NCI-H146 (cell line): ENCODE measurements around the gene PLPP1.
A peak's percentile ranks its signal among the peaks of the same experiment; 100 is the strongest.

Source experiments
- DNase-seq: peaks from one replicate; lab custom pipeline; 2025; lab: John Stamatoyannopoulos, UW

Gene PLPP1

DNA sequence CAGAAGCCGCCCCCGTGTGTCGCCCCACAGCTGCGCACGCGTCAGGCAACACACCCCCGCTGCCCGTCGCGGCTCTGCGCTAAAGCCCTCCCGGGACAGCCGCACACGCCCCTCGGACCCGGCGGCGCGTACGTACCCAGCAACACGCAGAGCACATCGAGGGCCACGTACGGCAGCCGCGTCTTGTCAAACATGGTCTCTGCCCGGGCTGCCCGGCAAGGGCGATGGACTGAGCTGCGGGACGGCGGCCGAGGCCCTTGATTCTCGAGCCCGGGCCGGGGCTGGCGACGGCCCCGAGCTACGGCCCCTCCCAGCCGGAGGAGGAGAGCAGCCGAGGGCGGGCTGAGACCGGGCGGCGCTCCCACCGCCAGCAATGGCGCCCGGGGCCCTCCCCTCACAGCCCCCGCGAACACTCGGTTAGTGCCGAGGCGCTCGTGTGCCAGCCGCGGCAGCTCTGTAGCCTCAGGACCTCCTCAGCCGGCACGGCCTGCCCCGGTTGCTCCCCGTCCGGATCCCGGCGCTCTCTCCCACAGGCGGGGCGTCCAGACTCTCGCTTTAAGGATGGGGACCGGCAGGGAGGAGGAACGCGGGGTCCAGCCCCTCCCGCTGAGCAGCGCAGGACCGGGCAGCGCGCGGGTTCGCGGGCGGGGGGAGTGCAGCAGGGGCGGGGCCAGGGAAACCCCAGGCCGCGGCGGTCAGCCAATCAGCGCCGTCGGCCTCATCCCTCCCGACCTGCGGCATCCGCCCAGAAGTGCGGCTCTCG, at the start of gene PLPP1:
TSS of gene PLPP1 (minus strand) at position 529 of the 763 bp plus-strand sequence. CDS start at position 194, 335 bp downstream.
- DNase-seq: peak; percentile 91

DNA sequence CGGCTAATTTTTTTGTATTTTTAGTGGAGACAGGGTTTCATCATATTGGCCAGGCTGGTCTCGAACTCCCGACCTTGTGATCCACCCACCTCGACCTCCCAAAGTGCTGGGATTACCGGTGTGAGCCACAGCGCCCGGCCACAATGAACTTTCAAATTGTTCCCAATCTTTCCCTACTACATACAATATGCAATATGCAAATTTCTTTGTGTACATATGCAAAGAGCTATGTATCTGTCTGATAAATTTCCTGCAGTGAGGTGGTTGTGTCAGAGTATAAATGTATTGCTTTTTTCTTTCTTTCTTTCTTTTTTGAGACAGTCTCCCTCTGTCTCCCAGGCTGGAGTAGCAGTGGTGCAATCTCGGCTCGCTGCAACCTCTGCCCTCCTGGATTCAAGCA, 48.8 kb upstream of the PLPP1 start:
- DNase-seq: no peak

DNA sequence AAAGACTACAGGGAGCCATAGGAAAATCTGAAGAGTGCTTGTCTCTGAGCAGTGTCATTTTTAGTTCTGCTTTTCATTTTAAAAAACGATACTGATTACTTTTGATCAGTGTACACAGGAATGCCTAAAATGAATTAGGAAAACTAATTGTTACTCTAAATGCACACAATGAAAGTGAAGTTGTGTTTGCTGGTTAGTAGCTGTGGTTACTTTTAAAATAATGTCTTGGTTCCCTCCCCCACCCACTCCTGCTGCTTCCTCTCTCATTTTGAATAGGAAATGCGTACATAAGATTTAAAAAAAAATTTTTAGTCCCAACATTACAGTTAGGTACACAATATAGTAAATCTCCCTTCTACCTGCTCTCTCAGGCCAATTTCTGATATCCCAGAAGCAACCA, 47.5 kb upstream of the PLPP1 start:
- no peak for DNase-seq

DNA sequence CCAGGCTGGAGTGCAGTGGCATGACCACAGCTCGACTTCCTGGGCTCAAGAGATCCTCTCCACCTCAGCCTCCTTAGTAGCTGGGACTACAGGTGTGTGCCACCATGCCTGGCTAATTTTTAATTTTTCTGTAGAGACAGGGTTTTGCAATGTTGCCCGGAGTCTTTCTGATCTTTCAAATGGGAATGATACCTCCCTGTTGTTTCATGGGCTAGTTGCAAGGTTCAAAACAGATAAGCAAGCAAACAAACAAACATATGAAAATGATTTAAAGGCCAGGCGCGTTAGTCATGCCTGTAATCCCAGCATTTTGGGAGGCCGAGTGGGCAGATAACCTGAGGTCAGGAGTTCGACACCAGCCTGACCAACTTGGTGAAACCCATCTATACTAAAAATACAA, 45.3 kb upstream of the PLPP1 start:
- DNase-seq: no peak

DNA sequence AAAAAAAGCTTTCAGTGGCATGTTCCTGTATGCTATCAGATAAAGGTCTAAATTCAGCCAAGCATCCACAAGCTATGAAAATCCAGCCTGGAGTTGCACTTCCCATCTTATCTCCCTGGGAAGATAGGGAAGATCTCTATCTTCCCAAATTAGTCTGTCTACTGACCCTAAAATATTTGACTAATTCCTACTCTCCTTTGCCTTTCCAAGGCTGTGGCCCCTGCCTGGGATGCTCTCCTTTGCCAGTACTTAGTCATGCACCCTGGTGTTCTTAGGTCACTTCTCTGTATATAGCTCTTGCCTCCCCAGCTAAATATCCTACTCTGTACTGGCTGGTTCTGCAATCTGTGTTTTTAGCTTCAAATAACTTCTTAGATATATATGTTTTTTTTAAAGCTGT, 44.0 kb upstream of the PLPP1 start:
- DNase-seq: no peak

DNA sequence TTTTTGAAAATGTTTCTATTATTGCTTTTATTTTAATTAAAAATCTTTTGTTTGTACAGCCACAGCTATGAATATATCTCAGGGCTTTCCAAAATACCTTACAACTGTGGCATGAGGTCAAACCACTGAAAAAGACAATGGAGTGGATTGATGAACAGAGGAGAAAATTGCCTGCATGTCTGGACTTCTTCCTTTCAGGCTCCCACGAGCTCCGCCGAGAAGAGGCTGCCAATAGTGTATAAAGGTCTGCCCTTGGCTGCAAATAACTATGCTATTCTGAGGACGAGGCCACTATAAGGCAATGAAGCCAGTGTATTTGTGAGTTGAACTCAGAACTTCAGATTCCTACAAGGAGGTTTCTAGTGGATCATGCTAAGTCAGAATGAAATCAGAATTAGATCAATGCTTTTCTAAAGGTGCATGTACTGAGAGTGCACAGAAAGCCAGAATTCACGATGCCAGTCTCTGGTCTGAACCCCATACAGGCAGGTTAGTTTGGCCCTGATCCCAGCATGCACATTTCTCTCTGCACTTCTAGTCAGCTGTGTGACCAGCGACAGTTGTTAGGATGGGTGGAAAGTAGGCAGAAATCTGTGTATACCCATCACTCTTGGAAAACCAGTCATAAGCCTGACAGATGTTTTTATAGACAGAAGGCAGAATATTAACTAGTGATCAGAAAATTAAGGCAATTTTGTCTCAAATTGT, 42.7 kb upstream of the PLPP1 start:
- peak; percentile 43 for DNase-seq

DNA sequence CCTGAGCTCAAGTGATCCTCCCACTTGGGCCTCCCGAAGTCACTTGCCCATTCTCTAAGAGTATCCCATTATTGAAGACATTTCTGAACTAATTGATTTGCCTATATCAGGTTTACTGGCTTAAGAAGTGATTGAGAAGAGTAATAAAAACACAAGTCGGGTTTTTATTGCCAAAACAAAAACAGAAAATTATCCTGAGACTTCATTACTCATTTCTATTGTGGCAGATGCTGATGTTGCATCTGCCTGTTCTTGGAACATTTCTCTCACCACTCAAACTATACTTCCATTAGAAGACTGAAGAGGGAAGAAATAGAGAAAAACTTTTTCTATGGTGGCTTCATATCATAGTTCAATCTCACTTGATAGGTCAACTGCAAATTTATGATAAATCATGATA, 41.9 kb upstream of the PLPP1 start:
- no peak for DNase-seq

DNA sequence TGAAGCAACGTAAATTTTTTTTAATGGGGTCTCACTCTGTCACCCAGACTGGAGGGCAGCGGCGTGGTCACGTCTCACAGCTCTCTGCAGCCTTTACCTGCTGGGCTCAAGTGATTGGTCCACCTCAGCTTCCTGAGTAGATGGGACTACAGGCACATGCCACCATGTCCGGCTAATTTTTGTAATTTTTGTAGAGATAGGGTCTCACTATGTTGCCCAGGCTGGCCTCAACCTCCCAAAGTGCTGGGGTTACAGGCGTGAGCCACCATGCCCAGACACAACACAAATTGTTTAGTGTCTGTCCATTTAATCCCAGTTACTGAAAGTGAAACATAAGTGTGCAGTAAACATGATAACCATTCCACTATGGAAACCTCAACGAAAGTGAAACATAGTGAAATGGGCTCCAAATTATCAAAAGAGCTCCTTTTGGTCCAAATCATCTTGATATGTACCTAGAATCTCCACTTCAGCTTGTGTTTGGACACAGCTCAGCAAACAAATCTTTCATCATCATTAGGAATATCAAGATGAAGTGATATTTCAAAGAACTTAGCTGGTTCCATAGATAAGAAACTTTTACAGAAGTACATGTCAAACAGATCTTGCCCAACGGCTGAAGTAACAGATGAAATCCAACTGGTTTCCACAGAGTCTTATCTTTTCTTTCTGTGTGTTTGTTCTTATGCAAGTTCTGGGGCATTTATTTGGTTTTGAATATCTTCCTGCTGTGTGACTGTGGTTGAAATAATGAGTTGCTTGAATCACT, 41.2 kb upstream of the PLPP1 start:
- no peak for DNase-seq

DNA sequence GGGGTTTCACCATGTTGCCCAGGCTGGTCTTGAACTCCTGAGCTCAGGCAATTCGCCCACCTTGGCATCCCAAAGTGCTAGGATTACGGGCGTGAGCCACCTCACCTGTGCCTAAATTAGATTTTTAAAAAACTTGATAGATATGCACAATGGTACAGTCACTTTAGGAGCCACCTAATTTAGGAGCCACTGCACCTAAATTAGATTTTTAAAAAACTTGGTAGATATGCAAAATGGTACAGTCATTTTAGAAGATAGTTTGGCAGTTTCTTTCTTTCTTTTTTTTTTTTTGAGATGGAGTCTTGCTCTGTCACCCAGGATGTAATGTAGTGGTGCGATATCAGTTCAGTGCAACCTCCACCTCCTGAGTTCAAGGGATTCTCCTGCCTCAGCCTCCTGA, 37.8 kb upstream of the PLPP1 start:
- DNase-seq: no peak

DNA sequence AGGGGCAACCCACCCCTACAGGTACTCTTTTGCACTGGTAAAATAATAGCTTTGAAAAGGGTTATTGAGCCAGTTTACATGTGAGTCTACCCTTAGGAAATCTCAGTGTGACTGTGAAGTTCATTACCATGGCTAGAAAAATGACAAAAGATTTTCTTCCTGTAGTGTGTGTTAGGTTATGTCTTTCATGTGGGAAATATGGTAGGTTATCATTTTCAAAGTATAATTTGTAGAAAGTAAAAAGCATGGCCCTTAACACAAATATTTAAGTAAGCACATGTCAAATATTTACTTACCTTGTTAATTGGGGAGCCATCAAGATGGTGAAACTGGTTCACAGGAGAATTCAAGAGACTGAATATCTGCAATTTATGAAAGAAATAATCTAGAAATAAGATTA, 37.3 kb upstream of the PLPP1 start:
- DNase-seq: peak; percentile 48

DNA sequence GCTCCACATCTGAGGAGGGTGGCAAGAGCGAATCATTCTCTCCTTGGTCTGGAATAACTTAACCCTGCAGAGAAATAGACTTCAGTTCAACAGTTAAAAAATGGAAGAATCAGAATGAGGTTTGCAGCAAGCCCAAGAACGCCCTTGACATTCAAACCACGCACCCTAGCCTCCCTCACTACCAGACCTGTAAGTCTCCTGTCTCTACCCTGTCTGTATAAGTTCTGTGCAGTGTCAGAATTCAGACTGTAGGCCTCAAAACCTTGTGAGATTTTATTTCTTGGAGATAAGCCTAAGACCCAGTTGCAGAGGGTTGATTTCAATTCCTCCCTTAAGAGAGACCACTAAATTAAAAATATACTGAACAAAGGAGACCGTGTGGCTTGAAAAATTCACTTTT, 35.8 kb upstream of the PLPP1 start:
- DNase-seq: no peak

DNA sequence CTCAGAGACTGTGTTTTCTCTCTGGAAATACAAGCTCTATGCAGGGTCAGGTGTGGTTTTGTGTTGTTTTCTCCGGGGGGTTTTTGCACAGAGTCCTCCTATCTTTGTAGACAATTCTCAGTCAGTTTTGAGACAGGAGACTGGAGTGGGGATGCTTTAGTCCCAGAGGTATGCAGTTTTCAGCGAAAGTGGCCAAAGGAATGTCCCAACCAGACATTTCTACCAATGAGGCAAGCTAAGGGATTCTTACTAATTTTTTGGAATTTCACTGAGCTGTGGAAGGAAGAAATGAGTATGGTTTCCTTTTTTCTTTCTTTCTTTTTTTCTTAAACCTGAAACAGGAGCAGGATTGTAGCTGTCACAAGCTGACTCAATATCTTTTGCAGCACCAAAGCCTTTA, 35.3 kb upstream of the PLPP1 start:
- DNase-seq: no peak

DNA sequence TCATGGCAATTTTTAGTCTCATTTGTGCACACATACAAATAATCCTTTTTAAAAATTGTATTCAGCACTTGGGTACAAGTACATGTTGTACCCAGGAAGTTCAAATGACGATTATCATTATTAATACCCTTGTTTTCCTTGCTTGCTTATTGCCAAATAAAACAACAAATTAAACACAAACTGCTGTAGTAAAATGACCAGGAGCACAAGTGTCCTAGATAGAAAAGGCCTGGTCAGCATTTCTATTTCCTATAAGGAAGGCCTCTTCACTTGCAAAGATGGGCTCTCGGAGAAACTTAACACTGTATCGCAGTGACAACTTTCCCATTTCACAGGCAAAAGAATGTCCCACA, 34.7 kb upstream of the PLPP1 start:
- DNase-seq: no peak

DNA sequence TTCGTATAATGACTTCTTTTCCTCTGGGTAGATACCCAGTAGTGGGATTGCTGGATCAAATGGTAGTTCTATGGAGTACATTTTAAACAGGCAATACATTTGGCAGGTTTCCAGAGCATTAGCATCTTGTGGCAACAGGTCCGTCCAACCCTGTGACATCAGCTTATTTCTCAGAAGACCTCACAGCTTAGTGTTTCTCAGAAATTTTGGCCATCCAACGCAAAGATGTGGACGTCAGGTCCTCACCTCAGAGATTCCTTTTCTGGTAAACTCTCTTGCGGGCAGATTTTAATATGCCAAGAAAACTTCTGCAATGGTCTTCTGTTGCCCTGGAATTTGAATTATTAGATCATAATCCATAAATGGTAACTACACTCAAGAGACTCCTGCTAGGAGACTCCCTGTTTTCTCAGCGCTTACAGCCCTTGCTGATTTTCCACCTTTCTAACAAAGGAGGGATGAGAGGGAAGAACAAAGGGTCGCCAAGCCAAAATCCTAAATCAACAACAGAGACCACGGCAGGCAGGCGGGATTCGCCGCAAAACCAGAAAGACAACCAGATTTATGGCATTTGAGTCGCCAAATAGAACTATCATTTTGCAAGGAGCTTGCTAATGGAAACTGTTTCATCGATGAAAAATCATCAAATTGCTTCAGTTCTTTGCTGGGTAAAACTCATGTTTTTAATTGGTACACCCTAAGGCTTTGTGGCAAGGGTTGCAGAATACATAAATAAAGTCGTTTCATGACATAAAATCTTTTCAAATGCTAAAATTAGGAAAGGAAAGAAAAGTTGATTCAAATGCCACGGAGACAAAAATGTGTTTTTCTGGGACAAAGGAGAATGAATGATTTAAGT, 34.1 kb upstream of the PLPP1 start:
- no peak for DNase-seq

DNA sequence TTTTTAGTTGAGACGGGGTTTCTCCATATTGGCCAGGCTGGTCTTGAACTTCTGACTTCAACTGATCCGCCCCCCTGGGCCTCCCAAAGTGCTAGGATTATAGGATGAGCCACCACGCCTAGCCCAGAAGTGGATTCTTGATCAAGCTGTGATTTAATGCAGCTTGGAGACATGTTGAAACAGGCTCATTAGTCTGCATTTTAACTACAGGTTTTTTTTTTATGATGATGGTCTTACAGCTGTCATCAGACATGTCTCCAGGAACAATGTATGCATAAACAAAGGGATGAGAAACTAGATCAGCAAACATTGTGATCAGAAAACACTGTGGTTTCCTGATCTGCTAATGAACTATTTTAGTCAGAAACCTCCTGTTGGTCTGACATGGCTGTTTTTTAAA, 30.0 kb upstream of the PLPP1 start:
- peak; percentile 48 for DNase-seq

DNA sequence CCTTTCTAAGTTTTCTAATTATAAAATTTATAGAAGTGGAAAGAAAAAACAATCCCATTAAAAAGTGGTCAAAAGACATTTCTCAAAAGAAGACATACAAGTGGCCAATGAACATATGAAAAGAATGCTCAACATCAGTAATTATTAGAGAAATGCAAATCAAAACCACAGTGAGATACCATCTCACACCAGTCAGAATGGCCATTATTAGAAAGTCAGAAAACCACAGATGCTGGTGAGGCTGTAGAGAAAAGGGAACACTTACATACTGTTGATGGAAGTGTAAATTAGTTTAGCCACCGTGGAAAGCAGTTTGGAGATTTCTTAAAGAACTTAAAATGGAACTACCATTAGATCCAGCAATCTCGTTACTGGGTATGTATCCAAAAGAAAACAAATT, 23.7 kb upstream of the PLPP1 start:
- DNase-seq: no peak

DNA sequence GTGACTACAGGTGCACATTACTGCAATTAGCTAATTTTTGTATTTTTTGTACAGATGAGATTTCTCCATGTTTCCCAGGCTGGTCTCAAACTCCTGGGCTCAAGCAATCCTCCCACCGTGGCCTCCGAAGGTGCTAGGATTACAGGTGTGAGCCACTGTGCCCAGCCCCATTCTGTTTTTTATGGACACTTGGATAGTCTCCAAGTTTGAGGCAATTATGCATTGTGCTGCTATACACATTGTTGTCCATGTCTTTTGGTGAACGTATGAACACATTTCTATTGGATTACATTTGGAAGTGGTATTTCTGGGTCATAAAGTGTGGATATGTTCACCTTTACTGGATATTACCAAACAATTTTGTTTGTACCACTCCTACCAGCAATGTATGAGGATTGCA, 22.4 kb upstream of the PLPP1 start:
- DNase-seq: peak; percentile 16

DNA sequence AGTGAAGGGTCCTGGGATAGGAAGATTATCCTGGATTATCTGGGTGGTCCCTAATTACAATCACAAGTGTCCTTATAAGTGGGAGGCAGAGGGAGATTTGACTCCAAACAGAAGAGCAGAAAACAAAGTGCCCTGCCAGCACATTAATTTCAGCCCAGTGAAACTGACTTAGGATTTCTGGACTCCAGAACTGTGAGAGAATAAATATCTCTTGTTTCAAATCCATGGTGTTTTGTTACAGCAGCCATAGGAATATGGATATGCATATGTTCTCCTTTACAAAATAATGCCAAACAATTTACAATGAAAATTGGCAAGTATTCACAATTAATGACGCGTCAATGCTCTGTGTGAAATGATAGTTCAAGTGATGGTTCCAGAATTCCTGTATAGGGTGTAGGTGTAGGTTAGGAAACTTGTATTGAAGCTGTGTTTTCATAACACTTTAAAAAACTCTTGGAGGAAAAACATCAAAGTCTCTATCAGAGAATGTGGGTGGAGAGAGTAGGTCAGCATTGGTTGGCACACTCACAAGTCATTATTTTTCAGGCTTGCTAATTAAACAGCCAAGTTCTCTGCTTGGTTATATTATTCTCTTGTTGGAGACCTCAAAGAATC, 19.9 kb upstream of the PLPP1 start:
- no peak for DNase-seq

DNA sequence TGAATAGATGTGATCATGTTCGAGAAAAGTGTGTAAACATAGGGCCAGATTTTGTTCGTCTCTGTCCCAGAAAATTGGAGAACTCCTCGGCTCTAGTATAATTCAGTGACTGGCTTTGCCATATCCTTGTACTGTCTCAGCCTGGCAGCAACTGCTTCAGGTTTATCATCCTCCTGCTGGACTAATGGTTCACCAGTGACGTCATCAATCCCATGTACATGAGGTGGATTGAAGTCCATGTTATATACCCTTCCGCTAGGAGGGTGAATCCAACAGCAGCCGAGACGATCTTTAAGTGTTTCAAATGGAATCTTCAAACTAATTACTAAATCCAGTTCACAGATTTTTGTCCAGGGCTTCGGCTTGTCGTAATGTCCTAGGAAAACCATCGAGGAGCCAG, 17.1 kb upstream of the PLPP1 start:
- DNase-seq: no peak

DNA sequence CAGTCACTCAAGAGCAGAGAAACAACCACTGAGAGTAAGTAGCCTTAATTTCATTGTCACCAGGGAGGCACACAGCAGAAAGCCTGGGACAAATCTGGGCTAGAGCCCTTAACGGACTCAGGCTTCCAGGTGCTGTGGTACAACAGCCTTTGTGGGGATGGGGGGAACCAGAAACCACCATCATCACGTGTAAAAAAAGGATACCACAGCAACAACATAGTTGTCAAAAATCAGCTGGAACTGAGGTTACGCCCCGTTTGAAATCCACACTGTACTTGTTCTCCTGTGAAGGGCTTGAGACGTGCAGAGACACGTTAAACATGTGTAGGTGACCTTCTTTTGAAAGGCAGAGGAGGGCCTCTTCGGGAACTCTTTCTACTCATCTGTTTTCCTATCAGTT, 16.6 kb upstream of the PLPP1 start:
- no peak for DNase-seq

DNA sequence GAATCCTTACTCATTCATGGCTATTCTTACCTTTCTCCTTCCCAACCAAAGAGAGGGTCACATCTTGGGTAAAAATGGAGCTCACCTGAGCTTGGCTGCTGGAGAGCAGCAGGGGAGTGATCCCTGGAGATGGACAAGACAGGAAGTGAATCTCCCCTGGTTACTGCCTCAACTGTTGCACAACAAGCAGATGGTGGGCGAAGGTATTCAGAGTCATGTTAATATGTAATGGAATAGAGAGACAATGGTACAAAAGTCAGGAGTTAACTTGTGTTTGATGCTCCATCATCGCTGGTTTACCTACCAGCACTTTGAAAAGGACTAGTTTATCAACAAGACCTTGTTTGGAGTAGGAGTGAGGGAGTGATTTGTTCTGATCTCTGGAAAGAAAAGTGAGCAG, 13.0 kb upstream of the PLPP1 start:
- DNase-seq: no peak

DNA sequence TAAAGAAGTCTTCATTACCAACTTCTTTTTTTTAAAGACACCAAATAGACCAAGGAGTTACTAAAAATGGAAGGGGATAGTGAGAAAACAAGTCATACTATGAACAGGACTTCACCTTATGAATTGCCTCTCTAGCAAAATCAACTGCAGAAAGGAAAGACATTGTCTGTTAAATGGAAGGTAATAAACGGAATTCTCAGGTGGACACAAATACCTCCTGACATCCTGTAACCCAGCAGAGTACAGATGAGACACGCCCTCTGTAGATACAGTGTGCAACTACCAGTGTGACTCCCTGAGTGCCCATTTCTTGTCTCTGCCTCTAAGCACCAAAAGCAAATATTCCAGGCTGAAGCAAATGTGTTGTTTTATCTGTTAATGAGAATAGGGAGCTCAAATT, 12.2 kb upstream of the PLPP1 start:
- peak; percentile 39 for DNase-seq
